HPDE6-E6E7 (cell line): Measurements from ENCODE around the gene RAPGEF3.

Experiments used
- DNase-seq: peaks from one replicate; pipeline ENCODE4 v3.0.0; 2011; ENCODE audit warnings: missing footprints; ENCODE audit errors: extremely low spot score

Gene RAPGEF3

GRCh38 chr12:47744005-47744651 is 14.6 kb downstream of the RAPGEF3 start:
- peak; percentile 87 for DNase-seq

GRCh38 chr12:47743311-47743860 is 15.3 kb downstream of the RAPGEF3 start:
- DNase-seq: no peak

GRCh38 chr12:47742253-47742825 is 16.3 kb downstream of the RAPGEF3 start:
- DNase-seq: no peak

GRCh38 chr12:47741340-47741703 is 17.4 kb downstream of the RAPGEF3 start:
- DNase-seq: no peak

- no peak for DNase-seq
Observed at GRCh38 chr12:47740606-47741339, 17.9 kb downstream of the RAPGEF3 start.

GRCh38 chr12:47739979-47740378 is 18.7 kb downstream of the RAPGEF3 start:
- DNase-seq: no peak

GRCh38 chr12:47739297-47739696 is 19.4 kb downstream of the RAPGEF3 start:
- DNase-seq: no peak

- no peak for DNase-seq
Observed at GRCh38 chr12:47737936-47738594, 20.6 kb downstream of the RAPGEF3 start.

- no peak for DNase-seq
Observed at GRCh38 chr12:47736877-47737676, 21.6 kb downstream of the RAPGEF3 start.

GRCh38 chr12:47736216-47736615 is 22.5 kb downstream of the RAPGEF3 start:
- no peak for DNase-seq

- no peak for DNase-seq
Observed at GRCh38 chr12:47735649-47736048, 23.0 kb downstream of the RAPGEF3 start.

- DNase-seq: no peak
Observed at GRCh38 chr12:47734725-47735480, 23.8 kb downstream of the RAPGEF3 start.

GRCh38 chr12:47733142-47733541 is 25.5 kb downstream of the RAPGEF3 start:
- DNase-seq: no peak

GRCh38 chr12:47732504-47732903 is 26.2 kb downstream of the RAPGEF3 start:
- no peak for DNase-seq

- DNase-seq: no peak
Observed at GRCh38 chr12:47731723-47732122, 27.0 kb downstream of the RAPGEF3 start.

GRCh38 chr12:47730341-47730744 is 28.3 kb downstream of the RAPGEF3 start:
- DNase-seq: no peak

GRCh38 chr12:47729233-47729632 is 29.4 kb downstream of the RAPGEF3 start:
- no peak for DNase-seq

GRCh38 chr12:47725893-47726292 is 32.8 kb downstream of the RAPGEF3 start:
- no peak for DNase-seq

GRCh38 chr12:47725091-47725772 is 33.4 kb downstream of the RAPGEF3 start, which contains the start of gene ENDOU:
ENDOU (minus strand) TSS chr12:47725490; CDS start chr12:47725413, 77 bp downstream.
- DNase-seq: no peak
